Activated B cell treated with CpG ODN at 0.5 μM for 24 hours (primary cell): Measurements from ENCODE around the gene ENO2. TPM values are rescaled to one million over a fixed set of nuclear protein-coding genes. Genes with fewer than 3 reads are reported as not detected.

Experiments used
- ATAC-seq: fragments of 200-7000 bp; cut with Tn5 transposase; one replicate; pipeline ENCODE4 v1.10.0; 2021; ENCODE audit warnings: low read depth, mild to moderate bottlenecking, moderate library complexity
- CTCF ChIA-PET: fragments of 350-600 bp; sonication (Branson Sonifier 250); formaldehyde crosslinking; loops from one replicate; lab custom pipeline; 2021; ENCODE audit warnings: antibody characterized with exemption; lab: Charles Lee
- POLR2A ChIA-PET: fragments of 350-600 bp; sonication (Branson Sonifier 250); formaldehyde crosslinking; loops from one replicate; lab custom pipeline; 2021; ENCODE audit warnings: antibody characterized with exemption; lab: Charles Lee
- DNase-seq: peaks from one replicate; pipeline ENCODE4 v3.0.0; 2022
- H3K27ac Mint-ChIP-seq: one replicate; pipeline ENCODE4 v1.8.0; 2020; ENCODE audit warnings: mixed read lengths
- H3K27me3 Mint-ChIP-seq: one replicate; pipeline ENCODE4 v1.8.0; 2021; ENCODE audit warnings: mixed read lengths
- H3K36me3 Mint-ChIP-seq: one replicate; pipeline ENCODE4 v1.8.0; 2021; ENCODE audit warnings: low read depth, mixed read lengths
- H3K4me1 Mint-ChIP-seq: one replicate; pipeline ENCODE4 v1.8.0; 2021; ENCODE audit warnings: mixed read lengths
- H3K4me3 Mint-ChIP-seq: one replicate; pipeline ENCODE4 v1.8.0; 2020; ENCODE audit warnings: mild to moderate bottlenecking, mixed read lengths
- H3K9me3 Mint-ChIP-seq: one replicate; pipeline ENCODE4 v1.8.0; 2020; ENCODE audit warnings: mixed read lengths
- CTCF ChIP-seq: fragments of 200-600 bp; IDR thresholded peaks from one replicate; pipeline ENCODE4 v1.8.0; 2022; ENCODE audit warnings: antibody characterized with exemption, mild to moderate bottlenecking
- intact Hi-C: fragments of 100-400 bp; cut with micrococcal nuclease; formaldehyde crosslinking; loops from one replicate; pipeline ENCODE4 v1.15.1; 2024
- total RNA-seq: library from RNA; stranded (reverse); gene quantifications from 2 replicates; pipeline ENCODE4 v1.2.3, GENCODE V29; 2022

Gene ENO2
- total RNA-seq, 1 donor from 2014 or later, result 31.0 TPM

GRCh38 chr12:6942331-6942665 lies 27.9 kb downstream of the ENO2 start:
- DNase-seq (no peak), ATAC-seq (no peak)
- H3K27ac Mint-ChIP-seq, result peak overlapping the region; percentile 96
- POLR2A ChIA-PET, result interaction anchor here (0.7 to 24.6 kb wide), 6 partner anchors 8 to 90 kb away, joined by 3 to 1516 read pairs (median 76); partner anchors contain the start of genes ATN1, CDCA3, PTPN6 and SPSB2
- CTCF ChIA-PET, result interaction anchor here (1.9 to 14.9 kb wide), 2 partner anchors 18 kb away, joined by 14 to 571 read pairs; no protein-coding TSS in a partner anchor
- H3K27me3 Mint-ChIP-seq, result no peaks in the 10 kb centered on the region
- H3K4me1 Mint-ChIP-seq, result peaks cover 61% of the 10 kb centered on the region
- H3K36me3 Mint-ChIP-seq, result peaks cover 18% of the 10 kb centered on the region
- H3K9me3 Mint-ChIP-seq, result no peaks in the 10 kb centered on the region
- H3K4me3 Mint-ChIP-seq, result no peak overlapping the region
- intact Hi-C loops, result loop anchor here (5.0 kb wide), 1 partner anchor 190 kb away; the partner anchor contains the start of gene MLF2
- TF ChIP-seq CTCF, result no peak

- Mint-ChIP-seq H3K27ac (peak overlapping the region; percentile 96), H3K27me3 (no peaks in the 10 kb centered on the region), H3K36me3 (peaks cover 16% of the 10 kb centered on the region), H3K9me3 (no peaks in the 10 kb centered on the region), H3K4me1 (peaks cover 65% of the 10 kb centered on the region), H3K4me3 (peak overlapping the region; percentile 91)
- intact Hi-C loops, result loop anchor here (1.0 to 5.0 kb wide), 3 partner anchors 8 to 191 kb away; partner anchors contain the start of genes MLF2, PTPN6 and SPSB2
- DNase-seq (peak; percentile 49), ATAC-seq (peak; percentile 37)
- ChIA-PET POLR2A (interaction anchor here (0.6 to 24.6 kb wide), 43 partner anchors 8 to 1084 kb away, joined by 3 to 1516 read pairs (median 8); partner anchors contain the start of genes ATN1, C1RL, CDCA3 and COPS7A), CTCF (interaction anchor here (0.7 to 14.9 kb wide), 14 partner anchors 9 to 169 kb away, joined by 3 to 571 read pairs (median 8); partner anchors contain the start of genes C1RL and LPCAT3)
- TF ChIP-seq CTCF, result no peak
These were observed 29.0 kb downstream of the ENO2 start for GRCh38 chr12:6943389-6943721.

- intact Hi-C loops, result loop anchor here (1.0 to 5.0 kb wide), 12 partner anchors 7 to 192 kb away; partner anchors contain the start of genes C1R, C1RL, EMG1 and LPCAT3
- DNase-seq, result peak; percentile 73
- Mint-ChIP-seq H3K9me3 (no peaks in the 10 kb centered on the region), H3K36me3 (peaks cover 16% of the 10 kb centered on the region), H3K4me3 (peak within 1 kb of the TSS; percentile 91), H3K27me3 (no peaks in the 10 kb centered on the region), H3K27ac (peak within 1 kb of the TSS; percentile 96), H3K4me1 (peaks cover 69% of the 10 kb centered on the region)
- TF ChIP-seq CTCF, result no peak
- peak; percentile 63 for ATAC-seq
- ChIA-PET POLR2A (interaction anchor here (0.6 to 24.6 kb wide), 47 partner anchors 9 to 1083 kb away, joined by 3 to 1516 read pairs (median 8); partner anchors contain the start of genes ATN1, C1RL, CDCA3 and COPS7A), CTCF (interaction anchor here (0.7 to 14.9 kb wide), 19 partner anchors 9 to 169 kb away, joined by 3 to 571 read pairs (median 6); partner anchors contain the start of genes C1RL, EMG1, LPCAT3 and PHB2)
These were observed 29.5 kb downstream of the ENO2 start, which contains the start of the genes C12orf57 and RNU7-1 for GRCh38 chr12:6943722-6944380. TSS of gene C12orf57 (plus strand) at chr12:6944022. CDS start at chr12:6944122, 100 bp downstream. TSS of gene RNU7-1 (plus strand) at chr12:6943816.

GRCh38 chr12:6944381-6945186 lies 30.2 kb downstream of the ENO2 start:
- DNase-seq (peak; percentile 80), ATAC-seq (peak; percentile 41)
- peaks cover 14% of the 10 kb centered on the region for H3K36me3 Mint-ChIP-seq
- peak; percentile 59 for TF ChIP-seq CTCF
- H3K27me3 Mint-ChIP-seq, result no peaks in the 10 kb centered on the region
- peak overlapping the region; percentile 96 for H3K27ac Mint-ChIP-seq
- H3K9me3 Mint-ChIP-seq, result no peaks in the 10 kb centered on the region
- ChIA-PET CTCF (interaction anchor here (0.6 to 14.9 kb wide), 19 partner anchors 8 to 168 kb away, joined by 3 to 571 read pairs (median 7); partner anchors contain the start of genes C1RL, EMG1, LPCAT3 and PHB2), POLR2A (interaction anchor here (0.6 to 24.6 kb wide), 41 partner anchors 9 to 1082 kb away, joined by 3 to 1516 read pairs (median 9); partner anchors contain the start of genes ATN1, C1RL, CDCA3 and COPS7A)
- H3K4me3 Mint-ChIP-seq, result peak overlapping the region; percentile 91
- intact Hi-C loops, result loop anchor here (1.0 to 5.0 kb wide), 10 partner anchors 17 to 192 kb away; partner anchors contain the start of genes C1R, C1RL, EMG1 and LPCAT3
- peaks cover 72% of the 10 kb centered on the region for H3K4me1 Mint-ChIP-seq
